CD4-positive, alpha-beta T cell treated with Interleukin-21 for 1 hour (primary cell): Measurements from ENCODE around the gene BRI3BP.
"Not testable (repeated sequence)": the region's sequence is repeated elsewhere in the genome, so short reads cannot be mapped to it uniquely, and the experiment has no call there.

ENCODE experiments used
- DNase-seq: peaks from one replicate; pipeline ENCODE4 v3.0.0-alpha.2; 2020

The BRI3BP gene

GRCh38 chr12:125070112-125070511 lies 76.7 kb downstream of the BRI3BP start:
- no peak for DNase-seq

DNA sequence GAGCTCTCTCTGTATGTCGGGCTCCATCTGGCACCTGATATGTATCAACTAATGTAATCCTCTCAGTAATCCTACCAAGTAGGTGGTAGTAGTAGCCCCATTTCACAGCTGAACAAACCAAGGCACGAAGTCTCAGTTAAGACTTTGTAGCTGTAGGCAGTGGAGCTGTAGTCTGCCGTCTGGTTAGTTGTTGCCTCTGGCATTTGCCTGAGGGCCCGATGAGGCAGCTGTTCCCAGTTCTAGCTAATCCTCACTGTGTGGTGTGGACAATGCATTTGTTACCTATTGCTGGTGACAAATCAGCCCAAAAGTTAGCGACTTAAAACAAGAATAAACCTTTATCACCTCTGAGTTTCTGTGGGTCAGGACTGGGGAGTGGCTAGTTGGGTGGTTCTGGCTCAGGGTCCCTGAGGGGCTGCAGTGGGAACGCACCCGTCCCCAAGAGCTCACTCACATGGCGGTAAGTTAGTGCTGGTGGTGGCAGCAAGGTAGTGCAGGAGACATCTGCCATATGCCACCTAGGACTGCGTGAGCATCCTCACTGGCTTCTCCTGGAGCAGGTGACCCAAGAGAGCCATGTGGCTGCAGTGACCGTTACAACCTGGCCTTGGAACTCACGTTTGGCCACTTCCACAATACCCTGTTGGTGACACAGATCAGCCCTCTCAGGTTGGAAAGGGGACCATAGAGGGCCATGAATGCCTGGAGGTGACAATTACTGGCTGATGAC lies 77.4 kb downstream of the BRI3BP start:
- no peak for DNase-seq

DNA sequence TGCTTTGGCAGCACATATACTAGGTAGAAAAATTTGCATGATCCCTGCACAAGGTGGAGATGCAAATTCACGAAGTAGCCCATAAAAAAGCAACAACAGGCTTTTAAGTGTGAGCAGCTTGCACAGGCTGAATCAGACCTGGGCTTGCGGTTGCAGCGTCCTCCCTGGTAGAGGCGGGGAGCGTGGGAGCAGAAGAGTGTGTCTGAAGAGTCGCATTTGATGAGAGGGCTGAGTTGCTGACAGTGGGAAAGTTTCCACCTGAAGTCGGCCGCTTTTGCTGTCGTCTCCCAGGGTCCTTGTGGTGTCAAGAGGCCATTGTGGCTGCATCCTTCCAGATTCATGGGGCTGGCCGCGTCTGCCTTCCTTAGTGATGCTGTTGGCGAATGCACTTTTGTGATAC lies 78.0 kb downstream of the BRI3BP start:
- no peak for DNase-seq

DNA sequence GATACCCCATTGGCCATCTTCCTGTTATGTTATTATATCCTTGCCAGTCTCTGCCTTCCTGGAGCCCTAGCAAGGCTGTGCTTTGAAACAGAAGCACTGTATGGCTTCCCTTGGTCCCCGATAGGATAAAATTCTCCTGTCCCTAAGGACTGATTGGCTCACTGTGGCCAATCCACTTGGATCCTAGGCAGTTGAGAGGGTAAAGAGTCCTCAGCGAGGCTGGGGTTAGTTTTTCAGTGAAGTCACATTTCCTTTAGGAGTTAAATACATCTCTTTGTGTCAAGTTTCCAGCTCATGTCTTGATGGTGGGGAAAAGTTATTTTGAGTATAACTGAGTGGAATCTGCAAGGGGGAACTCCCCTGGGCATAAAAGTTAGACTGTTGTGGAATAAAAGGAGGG lies 79.1 kb downstream of the BRI3BP start:
- no peak for DNase-seq

DNA sequence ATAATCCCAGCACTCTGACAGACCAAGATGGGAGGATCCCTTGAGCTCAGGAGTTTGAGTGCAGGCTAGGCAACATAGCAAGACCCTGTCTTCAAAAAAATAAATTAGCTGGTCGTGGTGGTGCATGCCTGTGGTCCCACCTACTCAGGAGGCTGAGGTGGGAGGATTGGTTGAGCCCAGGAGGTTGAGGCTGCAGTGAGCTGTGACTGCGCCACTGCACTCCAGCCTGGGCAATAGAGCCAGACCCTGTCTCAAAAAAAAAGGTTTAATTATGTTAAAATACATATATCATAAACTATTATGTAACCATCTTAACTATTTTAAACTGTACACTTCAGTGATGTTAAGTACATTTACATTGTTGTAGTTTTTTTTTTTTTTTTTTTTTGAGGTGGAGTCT lies 80.8 kb downstream of the BRI3BP start:
- DNase-seq = not testable (repeated sequence)

DNA sequence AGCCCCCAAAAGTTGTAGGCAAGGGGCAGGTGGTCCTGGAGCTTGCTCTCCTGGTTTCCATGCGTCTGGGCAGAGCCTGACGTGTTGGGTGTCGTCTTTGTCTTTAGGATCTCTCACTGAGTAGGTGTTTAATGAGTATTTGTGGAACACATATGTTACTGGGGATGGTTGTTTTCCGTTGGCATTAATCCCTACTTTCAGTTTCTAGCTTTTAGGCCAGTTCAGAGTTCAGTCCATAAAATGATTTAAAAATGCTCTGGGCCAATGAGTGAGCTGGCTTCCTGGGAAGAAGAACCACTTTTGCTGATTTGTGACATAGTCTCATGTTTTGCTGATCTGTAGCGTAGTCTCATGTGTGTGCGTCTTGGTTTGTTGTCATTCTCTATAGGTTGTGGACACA lies 82.7 kb downstream of the BRI3BP start:
- no peak for DNase-seq

- DNase-seq = no peak
These were observed 85.6 kb downstream of the BRI3BP start for GRCh38 chr12:125079084-125079483.

DNA sequence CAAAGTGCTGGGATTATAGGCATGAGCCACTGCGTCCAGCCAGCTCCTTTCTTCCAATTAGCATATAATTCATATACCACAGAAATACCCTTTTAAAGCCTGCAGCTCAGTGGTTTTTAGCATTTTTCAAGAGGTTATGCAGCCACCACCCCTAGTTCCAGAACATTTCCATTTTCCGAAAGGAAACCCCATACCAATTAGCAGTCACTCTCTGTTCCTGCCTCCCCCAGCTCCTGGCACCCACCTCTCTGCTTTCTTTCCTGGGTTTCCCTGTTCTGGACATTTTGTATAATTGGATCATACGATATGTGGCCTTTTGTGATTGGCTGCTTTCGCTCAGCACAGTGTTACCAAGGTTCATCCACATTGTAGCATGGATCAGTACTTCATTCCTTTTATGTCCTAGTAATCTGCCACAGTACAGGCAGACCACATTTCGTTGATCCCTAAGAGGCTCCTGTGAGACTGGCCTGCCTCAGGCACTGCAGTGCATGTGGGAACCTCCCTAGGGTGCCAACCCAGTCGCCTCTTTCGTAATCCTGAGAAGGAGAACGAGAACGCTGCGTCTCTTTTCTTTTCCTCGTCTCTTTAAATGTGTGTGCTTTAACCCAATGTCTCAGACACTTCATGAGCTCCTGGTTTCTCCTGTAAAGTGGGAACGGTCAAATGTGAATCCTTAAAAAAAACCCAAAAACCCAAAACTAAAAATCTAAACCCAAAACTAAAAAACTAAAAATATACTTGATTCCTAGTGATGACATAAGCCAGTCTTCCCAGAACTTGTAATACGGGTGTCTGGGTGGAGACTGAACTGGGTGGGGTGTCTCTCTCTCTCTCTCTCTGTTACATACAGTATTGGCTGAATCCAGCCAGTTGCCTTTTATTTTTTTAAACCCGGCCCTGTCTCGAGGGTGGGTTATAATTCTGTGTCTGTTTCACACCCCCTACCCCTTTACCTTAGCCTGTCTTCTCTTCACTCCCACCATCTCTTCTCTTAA lies 86.5 kb downstream of the BRI3BP start:
- DNase-seq = no peak
